ENCODE measurements around the gene OLIG1. TPM values are rescaled to one million over a fixed set of nuclear protein-coding genes. Genes with fewer than 3 reads are reported as not detected.

OLIG1 gene
- total and polyA plus RNA-seq, 2 of the 8 experiments (the other 6 are each of a cell fraction or from before 2014, with no cell fraction given), result 0.65 to 1.2 TPM

GRCh38 chr21:33041981-33042380, 28.0 kb upstream of the OLIG1 start (continued):
- TF ChIP-seq USF2 (IDR thresholded peaks at IDR 0.05; ENCODE audit: low read length), result no peak

All from H1 (cell line).